ENCODE measurements around the gene TBC1D1. TPM values are rescaled to one million over a fixed set of nuclear protein-coding genes. Genes with fewer than 3 reads are reported as not detected.

TBC1D1 gene
- total RNA-seq, 1 donor from 2014 or later: 92.7 TPM

DNA sequence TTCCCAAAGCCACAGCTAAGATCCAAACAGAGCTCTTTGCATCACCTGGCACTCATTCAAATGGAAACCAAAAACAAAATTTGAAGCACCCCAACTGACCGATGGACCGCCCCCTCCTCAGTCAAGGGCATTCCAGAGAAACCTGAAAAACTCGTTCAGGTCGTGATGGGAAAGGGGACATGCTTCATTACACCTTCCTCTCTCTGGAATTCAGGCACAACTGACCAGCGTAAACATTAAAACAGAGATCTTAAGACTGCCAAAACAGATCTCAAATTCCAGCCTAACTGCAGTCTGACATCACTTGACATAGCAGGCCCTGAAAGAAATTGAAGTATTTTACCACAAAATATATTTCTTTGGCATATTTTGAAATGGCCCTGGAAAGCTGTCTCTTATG lies 97.8 kb downstream of the TBC1D1 start:
- H3K27ac Mint-ChIP-seq (ENCODE audit: unreplicated experiment): peak overlapping the region; percentile 2
- no peaks in the 10 kb centered on the region for H3K27me3 Mint-ChIP-seq (ENCODE audit: low read depth)
- DNase-seq (ENCODE audit: low spot score): no peak
- no peak overlapping the region for H3K4me3 Mint-ChIP-seq (ENCODE audit: unreplicated experiment)
- H3K4me1 Mint-ChIP-seq (ENCODE audit: low read depth): peaks cover 28% of the 10 kb centered on the region
- TF ChIP-seq, protein P1, sequence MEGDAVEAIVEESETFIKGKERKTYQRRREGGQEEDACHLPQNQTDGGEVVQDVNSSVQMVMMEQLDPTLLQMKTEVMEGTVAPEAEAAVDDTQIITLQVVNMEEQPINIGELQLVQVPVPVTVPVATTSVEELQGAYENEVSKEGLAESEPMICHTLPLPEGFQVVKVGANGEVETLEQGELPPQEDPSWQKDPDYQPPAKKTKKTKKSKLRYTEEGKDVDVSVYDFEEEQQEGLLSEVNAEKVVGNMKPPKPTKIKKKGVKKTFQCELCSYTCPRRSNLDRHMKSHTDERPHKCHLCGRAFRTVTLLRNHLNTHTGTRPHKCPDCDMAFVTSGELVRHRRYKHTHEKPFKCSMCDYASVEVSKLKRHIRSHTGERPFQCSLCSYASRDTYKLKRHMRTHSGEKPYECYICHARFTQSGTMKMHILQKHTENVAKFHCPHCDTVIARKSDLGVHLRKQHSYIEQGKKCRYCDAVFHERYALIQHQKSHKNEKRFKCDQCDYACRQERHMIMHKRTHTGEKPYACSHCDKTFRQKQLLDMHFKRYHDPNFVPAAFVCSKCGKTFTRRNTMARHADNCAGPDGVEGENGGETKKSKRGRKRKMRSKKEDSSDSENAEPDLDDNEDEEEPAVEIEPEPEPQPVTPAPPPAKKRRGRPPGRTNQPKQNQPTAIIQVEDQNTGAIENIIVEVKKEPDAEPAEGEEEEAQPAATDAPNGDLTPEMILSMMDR (IDR thresholded peaks at IDR 0.05): no peak
- H3K9me3 Mint-ChIP-seq (ENCODE audit: low read depth): no peaks in the 10 kb centered on the region
- H3K36me3 Mint-ChIP-seq (ENCODE audit: low read depth): no peaks in the 10 kb centered on the region

DNA sequence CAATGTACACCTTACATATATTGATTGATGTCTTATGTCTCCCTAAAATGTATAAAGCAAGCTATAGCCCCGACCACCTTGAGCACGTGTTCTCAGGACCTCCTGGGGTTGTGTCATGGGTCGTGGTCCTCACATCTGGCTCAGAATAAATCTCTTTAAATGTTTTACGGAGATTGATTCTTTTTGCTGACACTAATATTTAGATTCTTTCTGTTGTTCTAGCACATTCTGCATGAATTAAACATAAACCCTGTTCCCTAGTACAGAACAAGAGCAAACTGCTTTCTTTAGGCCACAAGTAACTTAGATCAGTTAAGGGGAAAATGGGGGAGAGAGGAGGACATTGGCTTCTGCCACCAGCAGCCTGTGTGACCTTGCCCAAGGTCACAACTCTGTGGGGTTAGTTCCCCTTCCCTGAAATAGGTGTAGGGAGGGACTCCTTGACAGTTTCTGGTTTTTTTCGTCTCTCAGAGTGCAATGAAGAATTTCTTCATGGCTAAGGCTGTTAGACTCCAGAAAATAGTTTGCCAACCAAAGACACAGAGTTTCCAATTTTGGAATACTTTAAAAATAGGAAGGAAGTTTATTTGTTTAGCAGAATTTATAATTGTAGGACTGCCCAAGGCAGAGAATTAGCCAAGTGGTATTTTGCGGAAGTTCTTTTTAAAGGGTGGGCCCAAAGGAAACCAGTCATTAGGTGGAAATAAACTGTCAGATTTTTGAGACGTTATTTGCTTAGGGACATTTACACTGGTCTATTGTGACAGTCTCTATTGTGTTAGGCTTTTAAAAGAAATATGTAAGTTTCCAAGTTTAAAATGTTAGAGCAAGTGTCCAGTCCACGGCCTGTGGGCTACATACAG lies 98.7 kb downstream of the TBC1D1 start:
- H3K27me3 Mint-ChIP-seq (ENCODE audit: low read depth): no peaks in the 10 kb centered on the region
- peaks cover 23% of the 10 kb centered on the region for H3K4me1 Mint-ChIP-seq (ENCODE audit: low read depth)
- no peaks in the 10 kb centered on the region for H3K36me3 Mint-ChIP-seq (ENCODE audit: low read depth)
- TF ChIP-seq, protein P1 (IDR thresholded peaks at IDR 0.05): no peak
- no peak for DNase-seq (ENCODE audit: low spot score)
- no peak overlapping the region for H3K4me3 Mint-ChIP-seq (ENCODE audit: unreplicated experiment)
- H3K9me3 Mint-ChIP-seq (ENCODE audit: low read depth): no peaks in the 10 kb centered on the region
- H3K27ac Mint-ChIP-seq (ENCODE audit: unreplicated experiment): peak overlapping the region; percentile 60

DNA sequence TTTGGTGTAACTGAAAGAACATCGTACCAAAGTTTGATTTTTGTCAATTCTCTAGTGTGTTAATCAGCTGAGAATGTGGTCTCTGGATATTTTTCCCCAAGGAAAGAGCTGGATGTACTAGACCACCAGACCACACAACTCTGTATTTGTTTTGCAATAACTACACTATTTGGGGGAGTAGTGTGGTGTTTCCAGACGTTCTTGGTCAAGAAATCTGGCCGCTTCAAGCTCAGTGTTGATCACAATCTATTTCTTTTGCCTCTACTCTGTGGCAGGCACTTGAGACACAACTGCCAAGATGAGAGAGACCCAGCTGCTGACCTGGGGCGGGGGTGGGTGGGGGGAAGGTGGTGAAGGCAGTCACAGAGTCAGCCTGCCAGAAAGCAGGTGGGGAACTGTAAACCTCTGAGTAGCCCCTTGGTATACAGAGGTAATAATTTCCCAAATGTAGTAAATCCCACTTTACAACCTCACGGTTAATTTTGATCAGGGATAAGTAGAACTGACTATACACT lies 99.9 kb downstream of the TBC1D1 start:
- Mint-ChIP-seq H3K4me3 (ENCODE audit: unreplicated experiment) (no peak overlapping the region), H3K9me3 (ENCODE audit: low read depth) (no peaks in the 10 kb centered on the region), H3K27me3 (ENCODE audit: low read depth) (no peaks in the 10 kb centered on the region), H3K36me3 (ENCODE audit: low read depth) (no peaks in the 10 kb centered on the region), H3K4me1 (ENCODE audit: low read depth) (peaks cover 23% of the 10 kb centered on the region), H3K27ac (ENCODE audit: unreplicated experiment) (no peak overlapping the region)
- TF ChIP-seq, protein P1 (IDR thresholded peaks at IDR 0.05): no peak
- DNase-seq (ENCODE audit: low spot score): no peak

DNA sequence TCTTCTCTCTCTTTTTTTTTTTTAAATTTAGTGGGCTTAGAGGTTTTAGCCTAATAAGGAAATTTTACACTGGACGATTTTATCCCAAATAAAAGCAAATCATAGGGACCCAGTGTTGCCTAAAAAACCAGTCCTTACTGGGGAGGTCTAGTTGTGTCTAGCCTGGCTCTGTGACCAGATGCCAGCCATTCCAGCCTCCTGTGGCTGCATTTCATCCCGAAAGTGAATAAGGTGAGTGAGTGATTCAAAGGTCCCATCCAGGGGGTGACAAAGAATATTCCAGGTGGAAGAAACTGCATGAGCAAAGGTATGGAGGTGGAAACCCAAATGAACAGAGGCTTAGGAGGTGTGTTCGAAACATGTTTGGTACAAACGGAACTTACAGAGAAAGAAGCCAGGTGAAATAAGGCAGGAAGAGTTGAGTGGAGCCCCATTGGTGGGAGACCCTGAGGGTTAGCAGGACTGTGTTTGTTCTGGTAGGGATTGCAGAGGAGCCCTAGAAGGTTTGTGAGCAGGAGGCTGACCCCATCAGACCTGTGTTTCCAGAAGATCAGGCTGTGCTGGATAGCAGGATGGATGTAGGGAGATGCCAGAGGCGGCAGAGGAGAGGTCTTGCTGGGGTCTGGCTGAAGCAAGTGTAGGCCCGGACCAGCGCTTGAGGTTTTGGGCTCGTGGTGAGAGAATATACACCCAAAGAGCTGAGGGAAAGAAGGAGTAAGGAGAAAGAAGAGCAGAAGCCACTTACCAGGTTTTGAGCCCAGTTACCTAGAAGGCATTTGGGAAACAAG lies 100.9 kb downstream of the TBC1D1 start:
- H3K4me1 Mint-ChIP-seq (ENCODE audit: low read depth): peaks cover 23% of the 10 kb centered on the region
- H3K27me3 Mint-ChIP-seq (ENCODE audit: low read depth): no peaks in the 10 kb centered on the region
- no peaks in the 10 kb centered on the region for H3K9me3 Mint-ChIP-seq (ENCODE audit: low read depth)
- no peak overlapping the region for H3K4me3 Mint-ChIP-seq (ENCODE audit: unreplicated experiment)
- TF ChIP-seq, protein P1 (IDR thresholded peaks at IDR 0.05): no peak
- no peak for DNase-seq (ENCODE audit: low spot score)
- no peak overlapping the region for H3K27ac Mint-ChIP-seq (ENCODE audit: unreplicated experiment)
- H3K36me3 Mint-ChIP-seq (ENCODE audit: low read depth): no peaks in the 10 kb centered on the region

DNA sequence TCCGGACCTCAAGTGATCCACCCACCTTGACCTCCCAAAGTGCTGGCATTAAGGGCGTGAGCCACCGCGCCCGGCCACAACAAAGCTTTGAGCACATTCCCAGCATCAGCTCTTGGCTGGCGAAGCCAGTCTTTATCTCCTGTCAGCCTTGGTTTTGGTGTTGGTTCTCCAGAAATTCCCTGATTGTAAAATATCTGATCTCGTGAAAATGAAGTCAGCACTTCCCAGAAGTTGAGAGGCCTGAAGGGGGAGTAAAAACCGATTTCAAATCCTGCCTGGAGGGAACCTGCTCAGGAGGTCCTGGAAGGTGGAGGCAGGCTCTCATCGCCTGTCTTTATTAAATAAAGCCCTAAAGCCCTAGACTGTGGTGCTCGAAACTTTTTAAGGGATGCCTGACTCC lies 102.9 kb downstream of the TBC1D1 start:
- no peaks in the 10 kb centered on the region for H3K9me3 Mint-ChIP-seq (ENCODE audit: low read depth)
- H3K27ac Mint-ChIP-seq (ENCODE audit: unreplicated experiment): no peak overlapping the region
- no peak overlapping the region for H3K4me3 Mint-ChIP-seq (ENCODE audit: unreplicated experiment)
- no peaks in the 10 kb centered on the region for H3K36me3 Mint-ChIP-seq (ENCODE audit: low read depth)
- TF ChIP-seq, protein P1 (IDR thresholded peaks at IDR 0.05): no peak
- DNase-seq (ENCODE audit: low spot score): no peak
- peaks cover 17% of the 10 kb centered on the region for H3K4me1 Mint-ChIP-seq (ENCODE audit: low read depth)
- no peaks in the 10 kb centered on the region for H3K27me3 Mint-ChIP-seq (ENCODE audit: low read depth)
